Measurements from ENCODE around the gene ZNF587B.
"Not testable (repeated sequence)": the region's sequence is repeated elsewhere in the genome, so short reads cannot be mapped to it uniquely, and the experiment has no call there.

The ZNF587B gene

GRCh38 chr19:57870225-57870624, 40.1 kb downstream of the ZNF587B start:
- no peak overlapping the region for H3K4me3 ChIP-seq (ENCODE audit: low read depth, low read length)
- TF ChIP-seq CTCF (IDR thresholded peaks at IDR 0.05; ENCODE audit: control insufficient read depth, extremely low read depth, insufficient read depth) = no peak
- DNase-seq (ENCODE audit: low read depth) = no peak

- H3K4me3 ChIP-seq (ENCODE audit: low read depth, low read length) = no peak overlapping the region
- DNase-seq (ENCODE audit: low read depth) = no peak
- TF ChIP-seq CTCF (IDR thresholded peaks at IDR 0.05; ENCODE audit: control insufficient read depth, extremely low read depth, insufficient read depth) = no peak
Measured at GRCh38 chr19:57872450-57872849, 42.4 kb downstream of the ZNF587B start.

GRCh38 chr19:57873883-57874799, 44.0 kb downstream of the ZNF587B start:
- not testable (repeated sequence) for H3K4me3 ChIP-seq (ENCODE audit: low read depth, low read length); DNase-seq (ENCODE audit: low read depth)

GRCh38 chr19:57886046-57886445, 55.9 kb downstream of the ZNF587B start:
- no peak for DNase-seq (ENCODE audit: low read depth)
- H3K4me3 ChIP-seq (ENCODE audit: low read depth, low read length) = no peak overlapping the region
- no peak for TF ChIP-seq CTCF (IDR thresholded peaks at IDR 0.05; ENCODE audit: control insufficient read depth, extremely low read depth, insufficient read depth)

GRCh38 chr19:57887195-57887941, 57.3 kb downstream of the ZNF587B start:
- DNase-seq (ENCODE audit: low read depth) = peak; percentile 36
- peak overlapping the region; percentile 99 for H3K4me3 ChIP-seq (ENCODE audit: low read depth, low read length)

GRCh38 chr19:57888107-57888559, 58.0 kb downstream of the ZNF587B start:
- H3K4me3 ChIP-seq (ENCODE audit: low read depth, low read length) = peak overlapping the region; percentile 99
- TF ChIP-seq CTCF (IDR thresholded peaks at IDR 0.05; ENCODE audit: control insufficient read depth, extremely low read depth, insufficient read depth) = no peak
- peak; percentile 13 for DNase-seq (ENCODE audit: low read depth)

More at GRCh38 chr19:57887195-57887941, 57.3 kb downstream of the ZNF587B start:
- TF ChIP-seq CTCF (IDR thresholded peaks at IDR 0.05; ENCODE audit: control insufficient read depth, extremely low read depth, insufficient read depth) = peak; percentile 43

- H3K4me3 ChIP-seq (ENCODE audit: low read depth, low read length) = peak within 1 kb of the TSS; percentile 99
- 0 out of 2 replicates have a peak, but pooled peaks have one; percentile 19 for TF ChIP-seq CTCF (IDR thresholded peaks at IDR 0.05; ENCODE audit: control insufficient read depth, extremely low read depth, insufficient read depth)
- peak; percentile 82 for DNase-seq (ENCODE audit: low read depth)
Measured at GRCh38 chr19:57888560-57889231, 58.6 kb downstream of the ZNF587B start, which contains the start of gene ZNF814. Gene ZNF814 (minus strand): TSS chr19:57889037. CDS start chr19:57888802, 235 bp downstream.

GRCh38 chr19:57890706-57891105, 60.6 kb downstream of the ZNF587B start:
- DNase-seq (ENCODE audit: low read depth); H3K4me3 ChIP-seq (ENCODE audit: low read depth, low read length): not testable (repeated sequence)
